H1 (cell line): ENCODE results near the gene PRR36. TPM values are rescaled to one million over a fixed set of nuclear protein-coding genes. Genes with fewer than 3 reads are reported as not detected.
A peak's percentile ranks its signal among the peaks of the same experiment; 100 is the strongest.

Experiments used
- CTCF ChIA-PET: fragments of 300-600 bp; sonication (Branson Sonifier 250); formaldehyde crosslinking; loops from one replicate; lab custom pipeline; 2021; ENCODE audit not compliant: partially characterized antibody; lab: Charles Lee
- POLR2A ChIA-PET: fragments of 300-600 bp; sonication (Branson Sonifier 250); formaldehyde crosslinking; loops from one replicate; lab custom pipeline; 2021; ENCODE audit warnings: inconsistent platforms; ENCODE audit not compliant: partially characterized antibody; lab: Charles Lee
- DNase-seq, 2 experiments: peaks; one replicate each; pipeline versions ENCODE4 v3.0.0 to v3.0.0-alpha.2; 2010 to 2022; ENCODE audit warnings: low spot score in 2 of 2, low read depth in 1 of 2, mixed read lengths in 1 of 2
- FAIRE-seq: peaks from 2 replicates; lab custom pipeline; 2011; peaks lifted over from hg19 to GRCh38; lab: Jason Lieb, UNC
- H2AFZ ChIP-seq: 2 replicates; pipeline ENCODE4 v1.8.1; 2012; ENCODE audit warnings: low read length, inconsistent platforms
- H2AK5ac ChIP-seq: 2 replicates; pipeline ENCODE4 v1.6.1; 2013; ENCODE audit warnings: low read depth, low read length
- H2BK120ac ChIP-seq: replicated peaks from 2 replicates; pipeline ENCODE3; 2013; ENCODE audit warnings: low read depth, low read length, inconsistent platforms
- H2BK12ac ChIP-seq: 2 replicates; pipeline ENCODE4 v1.6.1; 2013; ENCODE audit warnings: low read depth, low read length
- H2BK15ac ChIP-seq: 2 replicates; pipeline ENCODE4 v1.6.1; 2013; ENCODE audit warnings: low read length
- H2BK20ac ChIP-seq: 2 replicates; pipeline ENCODE4 v1.6.1; 2013; ENCODE audit warnings: low read length
- H2BK5ac ChIP-seq: 2 replicates; pipeline ENCODE4 v1.6.1; 2013; ENCODE audit warnings: low read depth, low read length
- H3K14ac ChIP-seq: 2 replicates; pipeline ENCODE4 v1.6.1; 2013; ENCODE audit warnings: inconsistent platforms; ENCODE audit not compliant: insufficient read length
- H3K18ac ChIP-seq: 2 replicates; pipeline ENCODE4 v1.6.1; 2013; ENCODE audit warnings: low read length; ENCODE audit errors: extremely low read depth
- H3K23ac ChIP-seq: 2 replicates; pipeline ENCODE4 v1.6.1; 2013; ENCODE audit warnings: inconsistent platforms; ENCODE audit not compliant: insufficient read length
- H3K23me2 ChIP-seq: 2 replicates; pipeline ENCODE4 v1.6.1; 2013; ENCODE audit warnings: low read depth, low read length
- H3K27ac ChIP-seq: 2 replicates; pipeline ENCODE4 v1.6.1; 2011; ENCODE audit warnings: low read depth, low read length, inconsistent platforms
- H3K27me3 ChIP-seq, 4 experiments: replicated peaks in 1 of 4; 1 replicate in 1 of 4; 2 replicates in 3 of 4; pipeline versions ENCODE4 v1.6.1 to v1.8.1; 2011 to 2013; ENCODE audit warnings: low read length in 3 of 4, mild to moderate bottlenecking in 3 of 4, inconsistent platforms in 2 of 4, mixed read lengths in 2 of 4, moderate library complexity in 1 of 4; ENCODE audit not compliant: control insufficient read depth in 3 of 4, insufficient read depth in 3 of 4; ENCODE audit errors: extremely low read depth in 1 of 4
- H3K36me3 ChIP-seq, 4 experiments: 2 replicates each; pipeline versions ENCODE4 v1.6.1 to v1.8.1; 2011 to 2013; ENCODE audit warnings: mild to moderate bottlenecking in 4 of 4, low read length in 3 of 4, moderate library complexity in 2 of 4, control low read depth in 1 of 4, inconsistent platforms in 1 of 4; ENCODE audit not compliant: insufficient read depth in 4 of 4, control insufficient read depth in 2 of 4
- H3K4ac ChIP-seq: replicated peaks from 2 replicates; pipeline ENCODE3; 2013; ENCODE audit warnings: low read length, low read depth, mixed read lengths, inconsistent platforms; ENCODE audit not compliant: insufficient read length
- H3K4me1 ChIP-seq, 4 experiments: replicated peaks in 1 of 4; 1 replicate in 1 of 4; 2 replicates in 3 of 4; pipeline versions ENCODE4 v1.6.1 to v1.8.1; 2011 to 2013; ENCODE audit warnings: low read length in 3 of 4, inconsistent platforms in 2 of 4, mixed read lengths in 1 of 4; ENCODE audit not compliant: insufficient read depth in 4 of 4, control insufficient read depth in 3 of 4
- H3K4me2 ChIP-seq, 2 experiments: 2 replicates each; pipeline versions ENCODE4 v1.6.1 to v1.8.1; 2011 to 2013; ENCODE audit warnings: low read depth in 2 of 2, low read length in 2 of 2, control low read depth in 1 of 2, inconsistent platforms in 1 of 2, mild to moderate bottlenecking in 1 of 2; ENCODE audit not compliant: insufficient read depth in 1 of 2
- H3K4me3 ChIP-seq, 4 experiments: fragments of 200-600, 300-600 bp in 1 of 4; sonication (generic), shearing (Covaris generic), sonication (Bioruptor Twin) in 1 of 4; 2 replicates each; pipeline versions ENCODE4 v1.5.1 to v1.8.1; 2011 to 2016; ENCODE audit warnings: low read length in 4 of 4, low read depth in 3 of 4, control low read depth in 2 of 4, inconsistent platforms in 2 of 4, mild to moderate bottlenecking in 2 of 4, mixed read lengths in 1 of 4, moderate library complexity in 1 of 4; ENCODE audit not compliant: insufficient read depth in 2 of 4; ENCODE audit errors: extremely low read depth in 1 of 4
- H3K56ac ChIP-seq: replicated peaks from 2 replicates; pipeline ENCODE3; 2013; ENCODE audit warnings: low read depth, mild to moderate bottlenecking, mixed read lengths, low read length, inconsistent platforms; ENCODE audit not compliant: insufficient read length
- H3K79me1 ChIP-seq: 2 replicates; pipeline ENCODE4 v1.6.1; 2013; ENCODE audit warnings: low read depth, low read length, control low read depth
- H3K79me2 ChIP-seq, 2 experiments: 2 replicates each; pipeline versions ENCODE4 v1.6.1 to v1.8.1; 2012 to 2013; ENCODE audit warnings: low read length in 2 of 2, mild to moderate bottlenecking in 2 of 2, inconsistent platforms in 1 of 2; ENCODE audit not compliant: insufficient read depth in 2 of 2, control insufficient read depth in 1 of 2
- H3K9ac ChIP-seq, 4 experiments: replicated peaks in 1 of 4; 1 replicate in 1 of 4; 2 replicates in 3 of 4; pipeline versions ENCODE4 v1.6.1 to v1.8.1; 2011 to 2013; ENCODE audit warnings: low read depth in 3 of 4, low read length in 3 of 4, control low read depth in 2 of 4, mild to moderate bottlenecking in 2 of 4, moderate library complexity in 2 of 4, inconsistent platforms in 1 of 4; ENCODE audit errors: extremely low read depth in 1 of 4
- H3K9me3 ChIP-seq, 2 experiments: 2 replicates each; pipeline versions ENCODE4 v1.6.1 to v1.8.1; 2012 to 2013; ENCODE audit warnings: mild to moderate bottlenecking in 2 of 2, moderate library complexity in 2 of 2, control low read depth in 1 of 2, inconsistent platforms in 1 of 2, low read depth in 1 of 2, low read length in 1 of 2, mixed read lengths in 1 of 2; ENCODE audit not compliant: insufficient read depth in 2 of 2
- H4K20me1 ChIP-seq, 2 experiments: replicated peaks in 1 of 2; 2 replicates each; pipeline versions ENCODE3 to v1.8.1; 2011 to 2013; ENCODE audit warnings: inconsistent platforms in 2 of 2, low read length in 2 of 2, mild to moderate bottlenecking in 1 of 2; ENCODE audit not compliant: insufficient read depth in 2 of 2, control insufficient read depth in 1 of 2
- H4K5ac ChIP-seq: 2 replicates; pipeline ENCODE4 v1.6.1; 2013; ENCODE audit warnings: low read length, low read depth, mixed read lengths, inconsistent platforms; ENCODE audit not compliant: insufficient read length
- H4K8ac ChIP-seq: 2 replicates; pipeline ENCODE4 v1.8.0; 2013; ENCODE audit warnings: mild to moderate bottlenecking, moderate library complexity, low read length, inconsistent platforms; ENCODE audit not compliant: insufficient read depth; ENCODE audit errors: extremely low read depth
- H4K91ac ChIP-seq: replicated peaks from 2 replicates; pipeline ENCODE3; 2013; ENCODE audit warnings: low read length, mixed read lengths, inconsistent platforms; ENCODE audit not compliant: insufficient read length
- CHD2 ChIP-seq: IDR thresholded peaks from 2 replicates; pipeline ENCODE4 v1.6.1; 2012; ENCODE audit warnings: low read length, improper control_type of control experiment
- POU5F1 ChIP-seq: IDR thresholded peaks from 2 replicates; pipeline ENCODE4 v1.6.1; 2011; ENCODE audit warnings: low read depth, mild to moderate bottlenecking, low read length, moderate library complexity
- SAP30 ChIP-seq: fragments of 300-600 bp; sonication (generic); IDR thresholded peaks from 2 replicates; pipeline ENCODE4 v1.7.1; 2012; ENCODE audit warnings: low read length, moderate library complexity, mild to moderate bottlenecking, inconsistent platforms; ENCODE audit not compliant: insufficient read depth, insufficient replicate concordance
- TAF1 ChIP-seq: IDR thresholded peaks from 2 replicates; pipeline ENCODE4 v1.6.1; 2011; ENCODE audit warnings: mild to moderate bottlenecking, low read depth, low read length
- WGBS, 2 experiments: shearing (Covaris generic) in 1 of 2; methylation state at CpG; one replicate each; pipeline versions ENCODE4 v1.1.6 to v1.1.7; 2013 to 2015; ENCODE audit warnings: low lambda C conversion rate in 2 of 2, mixed read lengths in 2 of 2, inconsistent platforms in 1 of 2, low coverage in 1 of 2, missing lambda C conversion rate in 1 of 2; ENCODE audit not compliant: insufficient replicate concordance in 2 of 2, insufficient coverage in 1 of 2, insufficient read length in 1 of 2; ENCODE audit errors: extremely low coverage in 1 of 2, missing lambda C conversion rate in 1 of 2; 5-methylcytosine and 5-hydroxymethylcytosine counted together
- polyA plus RNA-seq, 7 experiments: library from polyadenylated mRNA; depleted of rRNA in 3 of 7; stranded (reverse) in 5 of 7; unstranded in 2 of 7; fragments of >200 nt in 5 of 7; fragments of 200-250 nt in 2 of 7; gene quantifications; 1 replicate in 5 of 7; 2 replicates in 1 of 7; 4 replicates in 1 of 7; pipeline versions ENCODE4 v1.2.1 to v1.2.3, GENCODE V29; 2011 to 2013; ENCODE audit warnings: missing spikeins in 2 of 7, mixed read lengths in 2 of 7
- total RNA-seq: library from RNA; stranded (reverse); fragmentation: NEBNext Ultra II Directional; extraction: Animal tissue kit (Norgen Biotek cat#: 25700); gene quantifications from 2 replicates; pipeline ENCODE4 v1.2.1, GENCODE V29; 2021
- TF ChIP-seq, protein P1 (sequence below): IDR thresholded peaks from 2 replicates; pipeline ENCODE4 v1.6.1; 2012; ENCODE audit warnings: inconsistent platforms

The PRR36 gene
- total and polyA plus RNA-seq, 2 of the 8 experiments (the other 6 are each of a cell fraction or from before 2014, with no cell fraction given), result 1.6 to 23.9 TPM

DNA sequence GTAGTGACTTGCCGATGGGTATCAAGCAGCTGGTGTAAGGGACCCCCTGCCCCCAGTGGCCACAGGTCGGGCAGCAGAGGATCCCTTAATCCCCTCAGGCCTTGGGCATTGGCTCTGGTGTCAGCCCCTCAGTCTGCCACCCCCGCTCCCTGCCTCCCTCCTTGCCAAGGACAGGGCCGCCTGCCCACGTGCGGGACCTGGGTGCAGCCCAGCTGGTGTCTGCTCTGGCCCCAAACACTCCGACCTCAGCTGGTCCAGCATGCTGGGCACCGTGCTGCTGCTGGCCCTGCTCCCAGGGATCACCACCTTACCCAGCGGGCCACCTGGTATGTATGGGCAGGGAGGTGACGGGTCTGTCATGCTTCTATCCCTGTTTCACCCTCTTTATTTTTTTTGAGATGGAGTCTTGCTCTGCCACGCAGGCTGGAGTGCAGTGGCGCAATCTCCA is 40.4 kb upstream of the PRR36 start, which contains the start of gene TGFBR3L:
TGFBR3L (plus strand) TSS at position 233 of the 448 bp plus-strand sequence.
- Histone ChIP-seq H3K36me3 (peaks cover 5 to 30% (median 16%) of the 10 kb centered on the region in 4 experiments; a peak in 4 of 8 replicates), H2BK20ac (no peak within 1 kb of the TSS), H3K79me1 (no peaks in the 10 kb centered on the region), H3K27me3 (peaks cover 17 to 45% (median 39%) of the 10 kb centered on the region in 4 experiments; a peak in 6 of 7 replicates), H4K20me1 (peaks cover 2 to 8% of the 10 kb centered on the region in 2 experiments), H3K56ac (no peak within 1 kb of the TSS), H2BK120ac (no peak within 1 kb of the TSS), H3K9me3 (no peaks in the 10 kb centered on the region), H3K4me2 (peak within 1 kb of the TSS; percentile 86 to 94; a peak in 3 of 4 replicates), H2AK5ac (0 out of 2 replicates have a peak within 1 kb of the TSS, but pooled peaks have one; percentile 11), H2BK12ac (no peak within 1 kb of the TSS), H2BK5ac (no peak within 1 kb of the TSS), H3K4me1 (peaks cover 0 to 11% (median 8%) of the 10 kb centered on the region in 4 experiments; a peak in 5 of 7 replicates), H3K18ac (no peak within 1 kb of the TSS; the same call in 1 of the 2 replicates), H3K23ac (no peak within 1 kb of the TSS), H3K9ac (no peak within 1 kb of the TSS), H3K23me2 (peaks cover 13% of the 10 kb centered on the region; the same call in 1 of the 2 replicates), H4K91ac (peak within 1 kb of the TSS; percentile 3), H2AFZ (no peak within 1 kb of the TSS), H2BK15ac (no peak within 1 kb of the TSS), H3K79me2 (no peaks in the 10 kb centered on the region), H3K4ac (no peak within 1 kb of the TSS), H3K4me3 (peak within 1 kb of the TSS in 3 of 4 experiments; percentile 29 to 64 (median 38); a peak in 2 of 8 replicates), H3K27ac (no peak within 1 kb of the TSS), H4K5ac (no peak within 1 kb of the TSS), H3K14ac (no peak within 1 kb of the TSS), H4K8ac (no peak within 1 kb of the TSS)
- no peak for DNase-seq
- no peak for TF ChIP-seq SAP30
- TF ChIP-seq POU5F1, result no peak
- no peak for TF ChIP-seq CHD2
- no peak for TF ChIP-seq TAF1
- TF ChIP-seq, protein P1, sequence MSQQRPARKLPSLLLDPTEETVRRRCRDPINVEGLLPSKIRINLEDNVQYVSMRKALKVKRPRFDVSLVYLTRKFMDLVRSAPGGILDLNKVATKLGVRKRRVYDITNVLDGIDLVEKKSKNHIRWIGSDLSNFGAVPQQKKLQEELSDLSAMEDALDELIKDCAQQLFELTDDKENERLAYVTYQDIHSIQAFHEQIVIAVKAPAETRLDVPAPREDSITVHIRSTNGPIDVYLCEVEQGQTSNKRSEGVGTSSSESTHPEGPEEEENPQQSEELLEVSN, result no peak
- no peak for FAIRE-seq
- 92% methylated on average over 12 of the region's 12 CpGs; no CpG with 5 or more reads in 1 of the 2 experiments for WGBS, 2 experiments
- ChIA-PET CTCF (interaction anchor here (1.0 to 9.0 kb wide), 8 partner anchors 11 to 62 kb away, joined by 3 to 112 read pairs (median 4); partner anchors contain the start of gene MAP2K7), POLR2A (interaction anchor here (0.8 to 10.6 kb wide), 8 partner anchors 12 to 155 kb away, joined by 3 to 106 read pairs (median 8); partner anchors contain the start of genes CTXN1, MAP2K7 and TIMM44)
